NAMALWA (cell line): ENCODE data around the gene PSMG4.
A peak's percentile ranks its signal among the peaks of the same experiment; 100 is the strongest.

Experiments used
- DNase-seq: peaks from one replicate; pipeline ENCODE4 v3.0.0-alpha.2; 2015; ENCODE audit warnings: low spot score

PSMG4 gene

DNA sequence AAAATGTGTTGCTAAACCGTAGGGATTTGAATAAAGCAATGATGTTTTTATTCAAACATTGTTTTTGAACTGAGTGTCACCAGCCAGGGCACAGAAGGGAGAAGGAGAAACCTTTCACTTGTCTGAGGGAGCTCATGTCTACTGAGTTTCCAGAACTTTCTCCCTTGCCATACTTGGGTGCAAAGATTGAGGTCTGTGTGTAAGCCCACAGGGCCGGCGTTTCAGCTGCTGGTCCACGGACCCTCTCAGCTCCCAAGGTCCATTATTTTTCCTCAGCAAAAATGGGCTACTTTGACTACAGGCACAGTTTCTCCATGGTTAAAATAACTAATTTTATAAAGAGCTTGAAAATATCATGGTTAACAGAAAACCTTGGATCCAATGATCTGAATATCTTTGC, 32.6 kb downstream of the PSMG4 start:
- no peak for DNase-seq

- DNase-seq, result no peak
These were observed 33.2 kb downstream of the PSMG4 start for GRCh38 chr6:3291987-3292386.

DNA sequence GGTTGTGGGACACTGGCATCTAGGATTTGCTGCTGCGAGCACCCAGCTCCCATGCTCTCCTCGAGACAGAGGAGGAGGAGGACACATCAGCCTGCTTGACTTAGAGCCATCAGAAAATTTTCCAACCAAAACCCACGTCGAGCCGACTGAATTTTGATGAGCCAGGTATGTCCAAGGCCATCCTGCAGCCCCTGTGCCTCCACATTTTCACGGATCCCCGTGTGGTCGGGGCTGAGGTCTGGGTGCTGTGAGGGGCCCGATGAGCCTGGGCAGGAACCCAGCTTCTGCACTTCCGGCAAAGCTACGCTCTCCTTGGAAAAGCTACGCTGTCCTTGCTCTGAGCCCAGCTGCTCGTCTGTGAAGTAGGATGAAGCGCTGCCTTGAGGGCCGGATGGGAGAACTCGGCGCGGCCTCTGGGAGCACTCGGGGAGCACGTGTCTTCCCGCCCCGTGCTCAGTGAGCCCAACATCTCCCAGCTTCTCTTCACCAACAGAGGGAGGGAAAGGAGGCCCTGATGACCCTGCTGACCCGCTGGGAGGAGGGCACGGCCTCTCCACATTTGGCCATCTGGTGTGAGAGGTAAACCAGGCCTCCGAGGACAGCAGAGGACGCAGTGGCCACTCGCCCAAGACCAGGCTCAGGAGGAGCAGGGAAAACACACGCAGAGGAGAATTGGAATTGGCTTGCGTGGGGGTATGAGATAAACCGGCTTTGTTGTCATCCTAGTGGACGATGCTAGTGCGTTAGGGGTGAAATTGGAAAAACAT, 33.9 kb downstream of the PSMG4 start:
- DNase-seq, result no peak

- DNase-seq, result no peak
These were observed 34.8 kb downstream of the PSMG4 start for GRCh38 chr6:3293271-3294155.

GRCh38 chr6:3294396-3294795, 35.6 kb downstream of the PSMG4 start:
- no peak for DNase-seq

DNA sequence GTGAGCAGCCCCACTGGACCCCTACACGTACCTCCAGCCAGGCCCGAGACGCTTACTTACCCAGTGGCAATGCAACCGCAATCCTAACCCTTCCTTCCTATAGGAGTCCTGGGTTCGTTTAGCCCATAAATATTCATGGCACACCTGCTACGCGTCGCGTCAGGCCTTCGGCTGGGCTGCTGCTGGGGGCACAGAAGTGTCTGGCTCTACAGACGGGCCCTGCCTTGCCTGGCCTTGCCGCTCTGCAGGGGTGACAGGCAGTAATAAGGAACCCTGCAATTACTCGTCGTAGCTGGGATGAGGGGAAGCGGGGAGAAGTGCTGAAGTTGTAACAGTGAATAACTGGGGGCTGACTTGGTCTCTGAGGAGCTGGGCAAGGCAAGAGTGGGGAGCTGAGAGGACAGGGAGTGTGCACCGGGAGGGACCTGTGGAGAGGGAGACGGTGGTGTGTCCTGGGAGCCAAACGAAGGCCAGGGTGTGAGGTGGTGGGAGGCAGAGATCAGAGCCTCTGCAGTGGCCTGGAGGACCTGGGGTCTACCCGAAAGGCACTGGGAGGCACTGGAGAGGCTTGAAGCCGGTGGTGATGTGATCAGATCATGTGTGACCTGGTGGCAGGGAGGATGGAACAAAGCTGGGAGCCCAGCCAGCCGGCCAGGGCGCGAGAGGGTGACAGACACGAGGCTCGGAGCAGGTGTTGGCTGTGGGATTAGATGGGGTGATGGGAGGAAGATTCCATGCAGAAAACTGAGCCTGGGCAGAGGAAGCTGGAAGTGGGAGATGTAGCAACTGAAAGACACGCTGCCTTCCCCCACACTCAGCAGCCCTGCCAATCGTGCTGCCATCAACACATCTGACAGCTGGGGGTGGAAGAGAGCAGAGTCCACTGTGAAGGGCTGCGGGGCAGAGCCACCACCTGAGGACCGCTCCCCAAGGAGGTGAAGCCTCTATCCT, 36.4 kb downstream of the PSMG4 start:
- DNase-seq, result peak; percentile 25

DNA sequence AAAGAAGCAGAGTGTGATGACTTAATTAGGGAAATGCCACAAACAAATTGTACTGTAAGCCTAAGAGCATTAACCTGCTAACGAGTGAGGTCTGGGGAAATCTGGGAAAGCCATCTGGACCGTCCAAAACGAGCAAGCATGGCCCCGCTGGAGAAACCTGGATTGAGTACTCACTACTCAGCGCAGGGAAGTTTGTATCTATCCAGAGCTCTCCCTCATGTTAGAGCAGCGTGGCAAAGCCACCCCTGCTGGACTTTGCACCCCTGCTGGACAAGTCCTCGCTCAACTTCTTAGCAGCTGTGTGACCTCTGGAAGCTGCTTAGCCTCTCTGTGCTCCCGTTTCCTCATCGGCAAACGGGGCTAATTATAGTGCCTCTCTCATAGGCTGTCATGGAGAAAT, 37.3 kb downstream of the PSMG4 start:
- no peak for DNase-seq

DNA sequence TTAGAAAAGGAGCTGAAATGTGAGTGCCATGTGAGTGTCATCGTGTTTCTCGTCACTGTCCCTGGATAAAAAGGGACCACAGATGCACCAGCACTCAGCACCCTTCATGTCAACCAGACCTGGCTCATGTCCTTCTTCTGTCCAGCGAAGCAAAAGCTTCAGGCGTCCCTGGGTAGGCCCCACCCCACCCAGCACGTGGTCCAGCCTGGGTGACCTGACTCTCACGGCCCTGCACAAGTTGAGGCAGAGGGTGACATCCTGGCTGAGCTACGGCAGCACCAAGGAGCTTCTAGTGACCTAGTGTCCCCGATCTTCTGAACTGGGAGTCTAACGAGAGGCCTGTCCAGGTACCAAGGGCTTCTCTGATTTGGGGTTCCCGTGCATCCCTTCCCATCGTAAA, 37.8 kb downstream of the PSMG4 start:
- DNase-seq, result no peak

GRCh38 chr6:3297006-3297405, 38.3 kb downstream of the PSMG4 start:
- no peak for DNase-seq

DNA sequence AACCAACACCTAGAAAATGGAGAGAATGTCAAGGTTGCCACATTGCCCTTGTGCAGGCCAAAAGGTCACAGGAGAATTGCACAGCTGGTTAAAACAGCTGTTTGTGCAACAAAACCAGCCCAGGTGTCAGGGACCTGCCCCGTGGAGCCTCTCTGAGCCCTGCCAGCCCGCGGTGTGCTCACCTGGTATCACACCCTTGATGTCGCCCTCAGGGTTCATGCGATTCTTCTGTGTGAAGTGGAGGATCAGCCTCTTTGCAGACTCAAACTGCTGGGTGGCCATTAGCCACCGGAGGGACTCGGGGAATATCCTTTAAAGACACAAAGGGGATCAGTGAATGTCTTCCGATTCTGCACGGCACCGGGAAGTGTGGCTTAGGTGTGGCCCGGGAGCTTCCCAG, 39.2 kb downstream of the PSMG4 start:
- DNase-seq, result no peak

DNA sequence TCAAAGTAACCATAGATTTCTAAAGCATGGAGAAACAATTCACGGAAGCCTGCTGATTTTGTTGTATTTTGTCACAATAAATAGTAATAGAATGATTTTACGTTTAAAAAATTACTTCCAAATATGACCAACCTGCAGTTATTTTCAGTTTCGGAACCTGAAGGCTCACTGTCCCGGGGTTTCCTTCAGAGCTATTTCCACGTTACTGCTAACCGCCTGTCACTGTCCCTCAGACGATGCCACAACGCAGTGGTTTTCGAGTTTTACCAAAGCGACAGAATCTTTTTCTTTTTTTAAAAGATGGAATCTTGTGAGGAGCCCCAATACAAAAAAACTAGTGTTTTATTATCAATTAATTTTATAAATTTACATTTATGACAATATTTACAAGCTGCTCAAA, 40.5 kb downstream of the PSMG4 start:
- no peak for DNase-seq

- DNase-seq, result no peak
These were observed 42.8 kb downstream of the PSMG4 start for GRCh38 chr6:3301506-3301905.

GRCh38 chr6:3303795-3304411, 45.2 kb downstream of the PSMG4 start:
- DNase-seq, result no peak

DNA sequence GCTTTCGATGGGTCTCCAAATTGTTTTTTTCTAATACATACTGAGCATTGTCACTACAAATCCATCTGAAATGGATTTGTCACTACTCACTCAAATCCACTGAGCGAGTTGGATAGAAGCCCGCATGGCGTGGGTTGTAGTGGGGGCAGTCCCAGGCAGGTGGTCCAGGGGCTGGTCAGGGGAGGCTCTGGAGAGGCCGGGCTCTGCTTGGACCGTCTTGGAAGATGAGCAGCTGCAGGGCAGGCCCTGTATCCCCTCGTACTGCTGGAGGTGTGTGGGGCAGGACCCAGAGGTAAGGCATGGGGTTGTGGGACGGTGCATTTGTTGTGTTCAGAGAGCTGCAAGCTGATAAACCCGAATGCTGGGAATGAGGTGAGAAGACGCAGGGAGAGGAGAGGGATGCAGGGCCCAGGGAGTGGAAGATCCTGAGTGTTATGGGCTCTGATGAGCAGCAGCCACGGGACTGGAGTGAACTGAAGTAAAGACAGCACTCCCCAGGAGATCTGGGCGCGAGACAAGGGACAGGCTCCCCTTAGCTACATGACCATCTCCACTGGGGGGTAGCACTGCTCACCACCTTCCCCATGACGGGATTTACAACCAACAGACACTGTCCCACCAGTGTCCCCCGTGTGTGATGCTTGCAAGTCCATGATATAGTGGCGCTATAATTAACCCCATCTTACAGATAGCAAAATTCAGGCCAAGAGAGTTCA, 45.9 kb downstream of the PSMG4 start:
- DNase-seq, result no peak

DNA sequence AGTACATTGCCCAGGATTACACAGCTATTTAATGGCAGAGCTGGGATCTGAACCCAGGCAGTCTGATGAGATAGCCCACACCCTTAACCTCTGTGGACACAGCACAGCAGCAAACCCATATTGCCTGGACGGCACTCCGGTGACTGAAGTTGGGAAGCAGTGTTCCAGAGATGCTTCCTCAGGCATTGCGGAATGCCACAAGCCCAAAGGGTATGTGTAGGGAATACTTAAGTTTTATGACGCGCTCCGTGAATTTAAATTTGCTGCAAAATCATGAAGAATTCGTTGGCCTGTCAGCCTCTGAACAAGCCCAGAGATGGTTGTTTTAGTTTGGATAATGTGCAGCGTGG, 46.4 kb downstream of the PSMG4 start:
- DNase-seq, result no peak

DNA sequence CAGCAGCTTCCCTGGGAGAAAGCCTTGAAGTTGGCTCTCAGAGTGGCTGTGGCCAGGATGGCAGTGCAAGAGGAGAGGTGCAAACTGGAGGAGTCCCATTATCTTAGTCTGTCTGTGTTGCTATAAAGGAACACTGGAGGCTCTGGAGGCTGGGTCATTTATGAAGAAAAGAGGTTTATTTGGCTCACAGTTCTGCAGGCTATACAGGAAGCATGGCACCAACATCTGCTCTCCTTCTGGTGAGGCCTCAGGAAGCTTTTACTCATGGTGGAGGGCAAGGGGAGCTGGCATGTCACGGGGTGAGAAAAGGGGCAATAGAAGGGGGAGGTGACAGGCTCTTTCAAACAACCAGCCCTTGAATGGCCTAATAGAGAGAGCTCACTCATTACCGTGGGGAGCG, 47.1 kb downstream of the PSMG4 start:
- DNase-seq, result no peak

- no peak for DNase-seq
These were observed 48.1 kb downstream of the PSMG4 start for GRCh38 chr6:3306848-3307247.

GRCh38 chr6:3307436-3307835, 48.7 kb downstream of the PSMG4 start:
- no peak for DNase-seq

- no peak for DNase-seq
These were observed 49.4 kb downstream of the PSMG4 start for GRCh38 chr6:3308106-3308505.

GRCh38 chr6:3309391-3310050, 50.8 kb downstream of the PSMG4 start:
- DNase-seq, result peak; percentile 4

DNA sequence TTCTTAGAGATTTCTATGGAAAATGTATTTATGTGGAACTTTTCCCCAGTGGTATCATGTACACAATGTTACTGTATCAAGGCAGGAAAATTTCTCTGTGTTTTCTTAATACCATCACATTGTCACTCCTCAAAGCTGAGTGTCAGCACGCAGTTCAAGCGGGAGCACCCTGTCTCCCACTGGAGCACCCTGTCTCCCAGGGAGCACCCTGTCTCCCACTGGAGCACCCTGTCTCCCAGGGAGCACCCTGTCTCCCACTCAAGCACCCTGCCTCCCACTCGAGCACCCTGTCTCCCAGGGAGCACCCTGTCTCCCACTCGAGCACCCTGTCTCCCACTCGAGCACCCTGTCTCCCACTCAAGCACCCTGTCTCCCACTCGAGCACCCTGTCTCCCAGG, 51.3 kb downstream of the PSMG4 start:
- DNase-seq, result no peak
